Kidney capillary endothelial cell (primary cell): Measurements from ENCODE around the gene TRIOBP.

Experiments used
- DNase-seq: peaks from one replicate; pipeline ENCODE4 v3.0.0-alpha.2; 2018; ENCODE audit warnings: low spot score

The TRIOBP gene

GRCh38 chr22:37824674-37825641 is 128.1 kb downstream of the TRIOBP start:
- no peak for DNase-seq
